DLD1 (cell line): Measurements from ENCODE around the gene MAFB.

Experiments
- in situ Hi-C: cut with HindIII; loops from 2 replicates; pipeline ENCODE4 v1.10.0; 2017; ENCODE audit warnings: low sequenced_read_pairs

MAFB gene

DNA sequence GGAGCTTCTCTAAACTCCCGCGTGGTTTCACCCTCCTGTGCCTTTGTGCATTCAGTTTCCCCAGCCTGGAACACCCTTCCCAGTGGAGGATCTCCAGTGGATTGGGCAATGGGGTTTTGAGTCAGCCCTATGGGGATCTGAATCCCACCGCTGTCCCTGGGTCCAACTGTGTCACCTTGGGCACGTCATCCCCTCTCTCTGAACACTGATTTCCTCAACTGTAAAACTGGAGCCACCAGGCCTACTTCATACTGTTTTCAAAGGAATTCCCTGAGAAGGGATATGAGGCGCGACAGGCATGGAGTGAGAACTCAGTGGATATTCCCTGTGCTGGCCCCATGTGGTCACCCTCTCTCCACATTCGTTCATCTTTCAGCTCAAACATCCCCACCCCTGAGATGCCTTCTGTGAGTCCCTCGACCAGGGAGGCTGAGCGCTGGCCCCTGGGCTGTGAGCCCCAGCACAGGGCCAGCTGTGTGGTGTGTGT, 25.7 kb downstream of the MAFB start:
- in situ Hi-C loops = no loop called here

DNA sequence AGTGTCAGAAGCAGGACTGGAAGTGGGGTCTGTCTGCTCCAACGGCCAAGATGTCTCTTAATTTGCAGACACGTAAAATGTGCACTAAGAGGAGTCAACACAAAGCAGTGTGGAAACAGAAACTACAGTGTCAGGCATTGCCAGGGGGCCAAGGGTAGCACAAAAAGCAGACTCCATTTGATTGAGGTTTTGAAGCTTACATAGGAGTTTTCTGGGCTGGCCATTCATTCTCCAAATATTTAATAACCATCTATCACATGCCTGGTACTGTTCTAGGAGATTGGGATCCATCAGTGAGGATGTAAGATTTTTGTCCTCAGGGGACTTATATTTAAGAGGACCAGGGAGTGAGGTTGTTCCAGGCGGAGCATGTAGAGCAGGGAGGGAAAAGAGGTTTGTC, 29.5 kb downstream of the MAFB start:
- in situ Hi-C loops = no loop called here

DNA sequence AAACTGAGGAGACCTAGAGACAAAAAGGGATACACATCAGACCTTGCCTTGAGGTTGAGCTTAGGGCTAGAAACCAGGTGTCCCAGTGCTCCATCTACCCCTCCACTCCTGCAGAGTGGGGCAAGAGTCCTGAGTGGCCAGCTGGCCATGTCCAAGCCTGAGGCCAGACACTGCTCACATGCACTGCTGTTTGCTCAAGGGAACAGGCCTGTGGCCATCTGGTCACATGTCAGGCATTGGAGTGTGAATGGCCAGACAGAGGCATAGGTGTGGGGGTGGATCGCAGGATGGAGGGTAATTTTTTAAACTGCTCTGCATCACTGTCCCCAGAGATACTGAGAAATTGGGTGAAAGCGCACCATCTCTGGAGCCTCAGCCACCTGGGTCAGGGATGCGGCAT, 30.5 kb downstream of the MAFB start:
- in situ Hi-C loops = no loop called here

DNA sequence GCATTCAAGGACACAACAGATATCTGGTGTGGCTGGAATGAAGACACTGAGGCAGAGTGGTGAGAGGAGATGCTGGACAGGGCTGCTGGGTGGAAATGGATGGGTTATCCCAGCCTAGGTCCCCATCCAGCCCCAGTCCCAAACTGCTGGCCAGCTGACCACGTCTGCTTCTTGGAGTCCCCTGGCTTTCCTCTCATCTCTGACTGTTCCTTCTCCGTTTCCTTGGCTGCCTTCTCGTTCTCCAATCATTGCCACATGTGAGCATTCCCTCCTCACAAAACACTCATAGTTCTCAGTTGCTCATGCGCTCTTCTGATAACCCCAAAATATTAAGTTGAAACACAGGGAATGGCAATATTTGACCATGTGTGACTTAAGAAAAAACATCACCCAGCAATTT, 31.5 kb downstream of the MAFB start:
- in situ Hi-C loops = no loop called here

DNA sequence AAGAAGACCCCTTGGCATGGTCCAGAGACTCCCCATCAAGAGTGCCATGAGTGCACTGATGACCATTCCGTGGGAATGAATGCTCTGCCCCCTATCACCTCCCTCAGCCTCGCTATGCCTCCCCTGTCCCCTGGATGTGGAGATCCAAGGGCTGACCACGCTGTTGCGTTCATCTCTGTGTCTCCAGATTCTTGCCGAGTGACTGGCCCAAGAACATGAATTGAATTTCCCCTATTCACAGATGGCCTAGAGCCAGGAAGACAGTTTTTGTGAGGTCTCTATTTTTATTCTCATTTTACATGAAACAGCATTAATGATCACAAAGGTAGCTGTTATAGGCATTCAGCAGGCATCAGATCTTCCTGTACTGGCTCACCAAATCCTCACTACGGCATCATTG, 33.6 kb downstream of the MAFB start:
- in situ Hi-C loops = no loop called here

DNA sequence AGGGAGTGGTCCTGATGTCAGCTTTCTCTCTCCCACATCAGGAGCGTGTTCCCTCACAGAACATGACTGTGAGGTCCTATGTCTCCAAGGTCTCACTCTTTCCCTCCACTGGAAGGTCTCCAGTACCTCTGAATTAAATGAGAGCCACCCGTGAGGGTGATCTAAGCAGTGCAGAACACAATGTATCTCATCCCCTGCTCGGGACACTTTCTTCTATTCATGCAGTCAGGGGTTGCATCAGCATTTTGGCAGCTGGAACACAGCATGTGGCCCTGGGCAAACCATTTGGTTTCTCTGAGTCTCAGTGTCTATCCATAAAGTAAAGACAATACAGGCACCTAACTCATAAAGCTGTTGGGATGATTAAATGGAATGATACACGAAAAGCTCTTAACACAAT, 34.2 kb downstream of the MAFB start:
- in situ Hi-C loops = no loop called here

DNA sequence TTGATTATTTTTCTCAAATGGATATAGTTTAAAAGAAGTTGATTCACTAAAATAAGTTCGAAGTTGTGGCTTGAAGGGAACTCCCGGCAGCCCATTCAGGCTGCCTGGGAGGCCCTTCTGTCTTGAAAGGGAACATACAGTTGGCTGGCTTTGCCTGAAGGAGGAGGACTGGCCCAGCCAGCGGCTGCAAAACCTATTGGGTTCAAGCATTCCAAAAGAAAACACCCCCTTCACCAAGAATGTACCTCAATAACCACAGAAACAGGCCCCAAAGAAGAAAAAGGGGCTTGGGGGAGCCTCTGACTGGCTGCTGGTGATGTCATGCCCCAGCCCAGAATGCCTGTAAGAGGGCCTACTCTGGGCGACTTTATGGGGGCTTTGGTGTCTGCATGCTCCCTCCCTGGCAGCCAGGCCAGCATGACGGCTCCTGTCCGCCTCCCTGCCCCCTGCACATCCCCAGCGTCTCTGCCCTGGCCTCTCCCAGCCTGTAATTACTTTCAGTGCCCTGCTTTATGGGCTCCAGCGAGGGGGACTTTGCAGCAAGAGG, 36.5 kb downstream of the MAFB start:
- in situ Hi-C loops = no loop called here

DNA sequence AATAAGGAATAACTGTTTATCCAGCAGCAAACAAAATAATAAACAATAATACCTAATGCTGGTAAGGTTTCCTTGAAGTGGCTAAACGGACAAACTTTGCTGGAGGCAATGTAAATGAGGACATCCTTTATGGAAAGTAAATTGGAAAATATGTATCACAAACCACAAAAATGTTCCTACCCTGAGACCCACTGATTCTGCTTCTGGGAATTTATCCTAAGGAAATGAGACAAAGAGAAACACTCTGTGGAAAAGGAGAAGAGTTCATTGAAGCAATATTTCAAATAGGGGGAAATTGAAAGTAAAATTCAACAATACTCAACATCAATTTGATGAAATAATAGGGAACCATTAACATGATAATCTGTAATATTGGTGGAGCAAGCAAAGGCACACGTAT, 37.9 kb downstream of the MAFB start:
- in situ Hi-C loops = no loop called here

DNA sequence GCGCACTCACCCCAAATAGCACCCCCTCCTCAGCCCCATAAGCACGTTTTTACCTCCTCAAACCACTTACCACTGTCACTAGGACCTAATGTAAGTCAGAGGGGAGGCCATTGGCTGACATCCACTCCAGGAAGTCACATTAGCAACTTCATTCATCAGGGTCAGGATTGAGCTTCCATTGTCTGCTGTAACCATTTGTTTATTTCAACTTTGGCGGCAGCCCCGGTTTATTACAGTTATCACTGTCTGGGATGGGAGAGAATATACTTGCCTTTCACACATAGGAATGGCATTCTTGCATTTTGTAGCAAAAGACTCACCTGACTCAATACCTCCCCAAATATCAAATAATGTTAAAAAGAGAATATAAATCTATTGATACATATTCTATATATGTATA, 38.3 kb downstream of the MAFB start:
- in situ Hi-C loops = no loop called here

DNA sequence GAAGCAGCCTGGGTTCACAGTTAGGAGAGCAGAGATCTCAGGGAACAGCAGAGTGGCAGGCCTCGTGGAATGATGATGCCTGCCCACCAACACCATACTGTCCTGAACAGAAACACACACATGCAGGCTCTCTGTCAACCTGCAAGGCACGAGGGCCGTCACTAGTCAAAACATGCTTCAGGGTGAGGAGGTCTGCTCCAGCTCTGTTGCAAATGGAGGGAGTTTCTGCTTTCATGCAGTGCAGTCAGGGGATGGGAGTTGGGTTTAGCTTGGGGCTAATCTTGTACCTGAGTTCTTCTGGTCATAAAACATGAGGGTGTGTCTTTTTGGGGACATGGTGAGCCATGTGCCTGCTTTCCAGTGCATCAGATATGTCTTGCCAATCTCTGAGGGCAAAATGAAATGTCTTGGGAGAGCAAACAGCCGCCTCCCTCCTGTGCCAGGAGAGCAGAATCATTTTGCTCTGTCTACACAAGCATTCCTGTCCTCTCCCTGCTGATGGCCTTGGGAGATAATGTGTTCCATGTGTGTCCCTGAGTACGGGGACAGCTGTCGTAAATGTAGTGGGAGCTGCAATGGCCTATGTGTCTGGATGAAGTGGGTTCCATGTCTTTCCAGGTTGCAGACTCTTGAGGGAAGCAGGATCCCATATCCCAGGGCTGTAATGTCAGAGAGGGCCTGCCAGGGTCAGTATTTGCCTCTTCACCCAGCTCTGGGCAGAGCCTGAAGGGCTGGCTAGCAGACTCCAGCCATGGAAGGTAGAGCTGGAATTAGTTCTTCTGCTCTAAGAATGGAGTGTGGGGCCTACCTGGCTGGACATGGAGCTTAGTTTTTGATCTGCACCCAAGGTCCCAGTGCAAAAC, 40.6 kb downstream of the MAFB start:
- in situ Hi-C loops = no loop called here

DNA sequence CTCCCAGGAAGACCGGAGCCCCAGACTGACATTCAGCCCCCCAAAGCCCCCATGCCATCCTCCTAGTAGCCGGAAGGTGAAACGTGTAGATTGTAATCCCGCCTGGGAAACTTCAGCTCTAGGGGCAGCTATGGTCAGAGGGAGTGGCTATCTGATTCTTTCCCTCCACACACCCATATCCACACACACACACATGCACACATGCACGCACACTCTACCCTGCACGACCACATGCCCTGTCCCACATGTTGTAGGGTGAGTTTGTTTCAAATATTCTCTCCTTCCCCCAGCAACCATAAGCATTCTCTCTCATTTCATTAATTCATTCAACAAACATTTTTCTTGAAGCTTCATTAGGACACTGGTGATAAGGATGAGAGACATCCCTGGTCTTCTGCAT, 42.2 kb downstream of the MAFB start:
- in situ Hi-C loops = no loop called here

DNA sequence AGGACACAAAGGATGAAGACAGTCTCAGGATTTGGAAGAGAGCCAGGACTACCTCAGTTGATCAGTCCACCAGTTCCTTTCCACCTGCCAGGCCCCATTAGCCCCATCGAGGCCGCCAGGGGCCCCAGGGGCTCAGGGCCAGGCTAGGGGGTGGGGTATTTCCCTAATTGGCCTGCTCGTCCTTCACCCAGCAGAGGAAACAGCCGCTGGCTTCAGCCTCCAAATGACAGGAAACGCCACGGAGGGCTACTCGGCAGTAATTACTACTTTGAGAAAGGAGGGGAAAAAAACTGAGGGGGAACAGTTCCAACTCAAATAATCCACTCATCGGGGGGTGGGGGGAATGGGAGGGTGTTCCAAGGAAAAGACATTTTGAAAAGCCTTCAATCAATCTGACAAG, 42.7 kb downstream of the MAFB start:
- in situ Hi-C loops = no loop called here

DNA sequence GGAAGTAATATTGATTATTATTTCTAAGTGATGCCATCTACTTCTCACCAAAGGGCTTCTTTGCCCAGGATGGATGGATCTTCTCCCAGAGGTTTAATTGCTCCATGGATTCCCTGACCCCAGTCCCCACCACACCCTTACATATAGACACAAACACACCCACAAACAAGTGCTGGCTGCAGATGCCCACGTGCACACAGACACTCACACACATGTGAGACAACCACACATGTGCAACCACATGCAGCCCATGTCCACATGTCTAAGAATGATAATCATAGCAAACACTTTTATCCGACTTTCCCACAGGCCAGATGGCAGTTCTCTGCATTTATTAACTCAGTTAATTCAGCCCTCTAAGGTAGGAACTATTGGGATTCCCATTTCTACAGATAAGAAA, 44.2 kb downstream of the MAFB start:
- in situ Hi-C loops = no loop called here

DNA sequence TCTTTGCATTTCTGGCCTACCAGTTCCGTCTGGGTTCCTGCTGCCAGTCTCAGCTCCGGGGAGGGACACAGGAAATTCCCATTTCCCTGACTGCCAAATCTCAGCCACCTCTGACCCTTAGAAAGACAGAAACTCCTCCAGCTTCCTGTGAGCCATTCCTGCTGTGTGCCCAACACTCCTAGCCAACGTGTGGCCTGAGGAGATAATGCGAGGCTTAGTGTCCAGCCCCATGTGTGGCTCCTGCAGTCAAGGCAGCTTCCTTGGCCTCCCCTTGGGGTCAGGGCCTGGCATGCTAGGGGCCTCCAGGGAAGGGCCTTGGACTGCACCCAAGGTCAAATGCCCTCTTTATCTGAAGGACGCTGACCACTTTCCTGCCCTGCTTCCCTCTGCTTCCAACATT, 45.1 kb downstream of the MAFB start:
- in situ Hi-C loops = no loop called here

DNA sequence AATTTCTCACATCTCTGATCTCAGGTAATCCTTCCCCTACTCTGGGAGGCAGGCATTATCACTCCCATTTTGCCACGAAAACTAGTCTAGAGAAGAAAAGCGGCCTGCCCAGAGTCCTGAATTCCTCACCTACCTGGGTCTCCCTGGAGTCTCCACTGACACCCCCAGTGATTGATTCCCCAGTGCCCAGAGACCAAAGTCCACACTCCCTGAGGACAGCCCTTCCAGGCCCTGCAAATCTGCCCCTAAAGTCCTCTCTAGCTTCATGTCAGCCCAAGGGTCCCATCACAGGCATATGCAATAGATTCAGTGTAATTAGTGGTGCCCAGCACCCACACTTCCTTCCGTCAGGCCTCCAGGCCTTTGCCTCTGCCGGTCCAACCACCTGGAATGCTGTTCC, 47.2 kb downstream of the MAFB start:
- in situ Hi-C loops = no loop called here

DNA sequence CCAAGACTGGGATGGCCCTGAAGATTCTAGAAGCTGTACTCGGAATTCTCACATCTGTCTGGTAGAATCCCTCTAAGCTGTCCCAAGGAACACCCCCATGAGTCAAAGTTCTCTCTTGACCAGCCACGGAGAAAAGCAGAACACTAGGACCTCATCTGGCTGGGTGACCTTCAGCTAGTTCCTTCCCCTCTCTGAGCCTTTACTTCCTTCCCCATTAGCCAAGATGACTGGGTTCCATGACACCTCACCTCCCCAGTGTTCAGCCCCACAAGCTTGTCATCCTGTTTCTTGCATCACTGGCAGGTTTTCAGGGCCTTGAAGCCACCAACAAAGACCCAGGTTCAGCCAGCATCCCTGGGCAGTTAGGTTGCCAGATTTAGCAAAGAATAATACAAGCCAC, 47.8 kb downstream of the MAFB start:
- in situ Hi-C loops = no loop called here

DNA sequence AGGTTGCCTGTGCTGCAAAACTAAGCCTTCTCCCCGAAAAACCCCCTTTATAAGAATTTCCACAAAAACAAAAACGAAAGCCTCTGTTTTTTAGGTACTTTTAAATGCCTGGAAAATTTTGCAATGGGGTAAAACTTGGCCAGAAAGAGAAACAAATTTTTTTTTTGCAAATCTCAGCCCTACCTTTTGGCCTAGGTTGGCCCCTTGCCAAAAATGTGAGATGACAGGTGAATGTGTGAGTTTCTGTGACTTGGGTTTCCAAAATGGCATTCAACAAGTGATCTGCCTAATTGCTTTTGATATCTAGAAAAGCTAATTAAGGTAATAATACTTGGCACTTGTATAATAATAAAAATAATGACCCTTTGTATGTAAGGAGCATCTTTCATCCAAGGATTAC, 48.4 kb downstream of the MAFB start:
- in situ Hi-C loops = no loop called here

DNA sequence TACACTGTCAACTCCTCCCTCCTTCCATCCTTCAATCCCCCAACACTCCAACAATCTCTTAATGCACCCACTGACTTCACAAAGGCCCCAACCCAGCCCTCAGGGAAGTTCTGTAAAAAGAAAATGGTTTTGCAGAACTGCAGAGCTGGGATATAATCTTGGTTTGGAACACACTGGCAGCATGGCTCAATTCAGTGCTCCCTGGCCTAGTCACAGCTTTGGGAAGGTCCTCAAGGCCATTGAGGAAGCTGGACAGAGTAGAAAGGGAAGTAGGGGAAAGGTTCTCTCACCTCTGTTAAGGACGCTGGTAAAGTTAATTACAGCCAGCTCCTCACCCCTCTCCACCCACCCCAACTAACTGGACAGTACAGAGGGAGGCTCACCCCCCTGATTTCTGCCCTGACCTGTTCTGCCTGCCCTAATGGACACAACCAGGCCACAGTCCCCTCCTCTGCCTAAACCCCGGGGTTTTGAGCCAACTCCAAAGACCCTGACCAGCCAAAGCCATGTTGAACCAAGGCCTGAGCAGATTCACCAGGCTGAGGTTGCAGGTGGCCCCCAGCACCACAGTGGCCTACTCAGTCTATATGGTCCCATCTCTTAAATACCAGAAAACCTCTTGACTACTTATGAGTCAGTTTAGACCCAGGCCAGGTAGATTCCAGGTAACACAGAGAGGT, 49.2 kb downstream of the MAFB start:
- in situ Hi-C loops = no loop called here

DNA sequence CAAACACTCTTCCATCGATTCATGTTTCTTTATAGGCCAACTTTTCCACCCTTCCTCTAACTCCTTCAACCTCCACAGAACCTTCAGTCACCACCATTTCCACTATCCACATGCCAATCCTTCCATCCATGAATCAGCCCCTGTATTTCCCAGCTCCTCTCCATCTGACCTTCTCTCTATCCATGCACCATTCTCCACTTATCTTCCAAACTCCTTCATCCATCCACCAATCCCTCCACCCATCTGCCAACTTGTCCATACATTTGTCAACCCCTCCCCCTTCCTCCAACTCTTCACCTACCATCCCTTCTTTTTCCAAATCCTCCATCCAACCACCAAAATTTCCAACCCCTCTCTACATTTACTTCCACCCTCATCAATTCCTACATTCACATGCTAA, 49.9 kb downstream of the MAFB start:
- in situ Hi-C loops = no loop called here

DNA sequence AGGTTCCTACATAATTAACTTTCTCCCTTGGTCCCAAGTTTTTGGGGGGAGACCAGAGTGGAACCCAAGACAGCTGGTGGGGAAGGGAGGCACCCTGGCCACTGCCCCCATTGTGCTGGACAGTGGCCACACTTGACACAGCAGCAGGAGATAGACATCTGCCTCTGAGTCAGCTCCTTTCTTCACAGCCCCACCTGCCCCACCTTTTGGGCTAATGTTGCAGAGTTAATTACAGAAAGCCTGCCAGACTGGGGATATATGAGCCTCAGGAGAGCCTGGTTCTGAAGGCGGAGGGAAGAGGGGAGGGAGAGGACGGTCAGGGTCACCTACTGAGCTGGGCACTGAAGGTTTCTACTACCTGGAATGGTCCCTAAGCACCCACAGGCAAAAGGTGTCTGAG, 50.6 kb downstream of the MAFB start:
- in situ Hi-C loops = no loop called here

DNA sequence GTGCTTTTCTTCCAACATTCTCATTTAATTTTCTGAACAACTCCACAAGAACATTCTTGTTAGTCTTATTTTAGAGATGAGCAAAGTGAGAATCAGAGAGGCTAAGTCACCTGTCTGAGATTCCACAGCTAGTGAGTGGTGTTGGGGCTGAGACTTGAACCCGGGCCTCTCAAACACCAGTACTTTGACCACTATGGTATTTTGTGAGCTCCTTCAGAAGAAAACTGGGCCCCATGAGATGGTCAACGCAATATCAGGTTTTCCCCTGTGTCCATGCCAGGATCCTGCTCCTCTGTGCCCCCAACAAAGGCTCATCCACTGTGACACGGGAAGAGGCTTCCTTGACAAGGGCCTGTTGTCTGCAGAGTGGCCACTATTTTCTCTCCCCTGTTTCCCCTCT, 51.9 kb downstream of the MAFB start:
- in situ Hi-C loops = no loop called here

DNA sequence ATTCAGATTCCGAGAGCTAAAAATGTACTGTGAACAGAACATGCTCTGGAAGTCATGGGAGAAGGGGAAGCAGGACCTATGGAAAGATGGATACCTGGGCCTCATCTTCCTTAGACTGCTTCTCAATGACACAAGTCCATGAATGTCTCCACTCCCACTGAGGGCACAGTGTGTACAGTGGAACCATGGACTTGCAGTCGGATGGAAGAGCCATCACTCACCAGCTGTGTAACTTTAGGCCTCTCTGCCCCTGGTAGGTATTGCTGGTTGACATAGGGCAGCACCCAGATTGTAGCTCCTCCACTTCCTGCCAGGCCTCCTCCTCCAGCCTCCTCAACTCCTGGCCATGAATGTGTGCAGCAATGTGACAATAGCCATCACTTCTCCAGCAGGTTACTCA, 52.5 kb downstream of the MAFB start:
- in situ Hi-C loops = no loop called here
